Loucy (cell line): ENCODE data around the gene RNF168.

ENCODE experiments used
- EZH2phosphoT487 ChIP-seq: fragments of 200-600 bp; IDR thresholded peaks from 2 replicates; pipeline ENCODE4 v1.6.1; 2018; ENCODE audit warnings: antibody characterized with exemption, mild to moderate bottlenecking, moderate library complexity, borderline replicate concordance
- TF ChIP-seq, protein P1 (sequence below): fragments of 200-600 bp; sonication (generic); conservative IDR thresholded peaks from 2 replicates; pipeline ENCODE4 v1.5.1; 2014; ENCODE audit warnings: mild to moderate bottlenecking, antibody characterized with exemption, low read length

DNA sequence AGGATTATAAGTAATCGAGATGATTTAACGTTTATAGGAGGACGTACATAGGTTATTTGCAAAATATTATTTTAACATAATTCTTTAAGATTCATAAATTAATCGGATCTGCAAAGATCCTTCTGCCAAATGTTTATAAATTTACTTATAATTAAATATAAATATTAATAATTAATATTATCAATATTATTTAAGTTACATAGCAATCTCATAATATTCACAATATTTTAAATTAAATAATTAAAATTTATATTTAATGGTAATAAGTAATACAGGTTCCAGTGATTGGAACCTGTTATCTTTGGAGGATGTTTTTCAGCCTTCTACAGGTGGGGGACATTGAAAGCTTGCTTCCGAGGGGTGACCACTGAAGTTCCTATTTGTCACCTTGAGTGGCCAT lies 48.7 kb upstream of the RNF168 start:
- TF ChIP-seq, protein P1, sequence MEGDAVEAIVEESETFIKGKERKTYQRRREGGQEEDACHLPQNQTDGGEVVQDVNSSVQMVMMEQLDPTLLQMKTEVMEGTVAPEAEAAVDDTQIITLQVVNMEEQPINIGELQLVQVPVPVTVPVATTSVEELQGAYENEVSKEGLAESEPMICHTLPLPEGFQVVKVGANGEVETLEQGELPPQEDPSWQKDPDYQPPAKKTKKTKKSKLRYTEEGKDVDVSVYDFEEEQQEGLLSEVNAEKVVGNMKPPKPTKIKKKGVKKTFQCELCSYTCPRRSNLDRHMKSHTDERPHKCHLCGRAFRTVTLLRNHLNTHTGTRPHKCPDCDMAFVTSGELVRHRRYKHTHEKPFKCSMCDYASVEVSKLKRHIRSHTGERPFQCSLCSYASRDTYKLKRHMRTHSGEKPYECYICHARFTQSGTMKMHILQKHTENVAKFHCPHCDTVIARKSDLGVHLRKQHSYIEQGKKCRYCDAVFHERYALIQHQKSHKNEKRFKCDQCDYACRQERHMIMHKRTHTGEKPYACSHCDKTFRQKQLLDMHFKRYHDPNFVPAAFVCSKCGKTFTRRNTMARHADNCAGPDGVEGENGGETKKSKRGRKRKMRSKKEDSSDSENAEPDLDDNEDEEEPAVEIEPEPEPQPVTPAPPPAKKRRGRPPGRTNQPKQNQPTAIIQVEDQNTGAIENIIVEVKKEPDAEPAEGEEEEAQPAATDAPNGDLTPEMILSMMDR = no peak
- no peak for TF ChIP-seq EZH2phosphoT487
